Ovary (tissue), 3 donors: Measurements from ENCODE around the gene MED15.

Experiments
- CTCF ChIP-seq, 3 donors: fragments of 450-650 bp in 2 of 3; fragments of 200-600 bp in 1 of 3; IDR thresholded peaks; one replicate each; pipeline versions ENCODE4 v1.5.1 to v1.8.0; 2016 to 2022; ENCODE audit warnings: antibody characterized with exemption in 3 of 3, mild to moderate bottlenecking in 1 of 3
- EP300 ChIP-seq: sonication (generic); formaldehyde crosslinking; IDR thresholded peaks from one replicate; pipeline ENCODE4 v1.6.1; 2017; ENCODE audit warnings: antibody characterized with exemption
- POLR2A ChIP-seq: fragments of 450-650 bp; IDR thresholded peaks from one replicate; pipeline ENCODE4 v1.6.1; 2017; ENCODE audit warnings: antibody characterized with exemption, mild to moderate bottlenecking, moderate library complexity
- donor health status: DM: no; HTN: no; CAD: no.

- TF ChIP-seq CTCF (IDR thresholded peaks at IDR 0.05) (no peak), POLR2A (no peak), EP300 (no peak)
These were observed 16.1 kb upstream of the MED15 start for GRCh38 chr22:20491346-20491745.
